Tibial nerve (tissue), 4 donors: ENCODE results near the gene INTS3. TPM values are rescaled to one million over a fixed set of nuclear protein-coding genes. Genes with fewer than 3 reads are reported as not detected.

Experiments
- DNase-seq, 2 donors: peaks; one replicate each; pipeline ENCODE4 v3.0.0-alpha.2; 2019; ENCODE audit warnings: low spot score in 2 of 2
- H3K27ac ChIP-seq, 4 donors: fragments of 200-600 bp; sonication (generic) in 3 of 4; one replicate each; pipeline ENCODE4 v1.5.1; 2017 to 2019; ENCODE audit warnings: mild to moderate bottlenecking in 1 of 4
- H3K27me3 ChIP-seq, 2 donors: fragments of 200-600 bp; sonication (generic) in 1 of 2; one replicate each; pipeline versions ENCODE4 v1.5.1 to v1.6.0; 2017 to 2019
- H3K36me3 ChIP-seq, 3 donors: fragments of 200-600 bp; sonication (generic); one replicate each; pipeline ENCODE4 v1.5.1; 2018 to 2019
- H3K4me1 ChIP-seq, 4 donors: fragments of 200-600 bp; sonication (generic) in 3 of 4; one replicate each; pipeline ENCODE4 v1.5.1; 2017 to 2019
- H3K4me3 ChIP-seq, 4 donors: fragments of 200-600 bp; sonication (generic) in 3 of 4; one replicate each; pipeline ENCODE4 v1.5.1; 2017 to 2019; ENCODE audit warnings: mild to moderate bottlenecking in 1 of 4, moderate library complexity in 1 of 4
- H3K9me3 ChIP-seq, 4 donors: fragments of 200-600 bp; sonication (generic) in 3 of 4; one replicate each; pipeline ENCODE4 v1.5.1; 2017 to 2019
- EP300 ChIP-seq, 2 donors: sonication (generic); formaldehyde crosslinking; IDR thresholded peaks; one replicate each; pipeline ENCODE4 v1.6.1; 2017; ENCODE audit warnings: antibody characterized with exemption in 2 of 2, mild to moderate bottlenecking in 1 of 2
- POLR2A ChIP-seq, 2 donors: fragments of 450-650 bp; IDR thresholded peaks; one replicate each; pipeline ENCODE4 v1.6.1; 2017; ENCODE audit warnings: antibody characterized with exemption in 2 of 2, mild to moderate bottlenecking in 2 of 2, moderate library complexity in 2 of 2
- WGBS, 2 donors: methylation state at CpG; one replicate each; pipeline ENCODE4 v1.1.5; 2018; 5-methylcytosine and 5-hydroxymethylcytosine counted together
- total RNA-seq, 4 donors: library from RNA; depleted of rRNA; stranded (reverse); fragments of >200 nt; gene quantifications; one replicate each; pipeline ENCODE4 v1.1.0, GENCODE V29; 2016
- TF ChIP-seq, protein P1 (sequence below), 5 experiments: fragments of 200-600 bp in 3 of 5; fragments of 450-650 bp in 2 of 5; sonication (generic) in 3 of 5; IDR thresholded peaks; one replicate each; pipeline ENCODE4 v1.5.1; 2016 to 2019; ENCODE audit warnings: antibody characterized with exemption in 5 of 5, mild to moderate bottlenecking in 3 of 5, moderate library complexity in 2 of 5

INTS3 gene
- total RNA-seq, 4 donors from 2014 or later, result 66.6 to 79.5 (median 71.3) TPM

DNA sequence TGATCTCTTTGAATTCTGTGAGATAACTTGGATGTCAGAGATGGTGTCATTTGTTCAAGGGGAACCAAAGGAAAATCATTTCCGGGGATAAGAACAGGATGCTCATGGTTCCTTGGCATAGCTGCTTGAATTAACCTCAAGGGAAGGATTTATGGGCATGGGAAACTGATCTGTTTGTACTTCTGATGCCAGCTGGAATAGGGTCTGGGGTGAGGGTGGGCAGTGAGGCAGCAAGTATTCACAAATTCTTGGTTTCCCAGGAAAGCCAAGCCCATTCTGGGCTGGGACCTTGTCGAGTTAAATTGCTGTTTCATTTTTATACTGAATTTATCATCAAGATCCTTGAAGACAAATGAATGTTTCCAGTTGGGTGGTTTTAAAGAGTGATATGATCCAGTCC lies 14.1 kb downstream of the INTS3 start:
- H3K4me1 ChIP-seq, result peaks cover 0 to 18% (median 0%) of the 10 kb centered on the region in 4 donors
- no peak for TF ChIP-seq EP300 (IDR thresholded peaks at IDR 0.05)
- no peak for TF ChIP-seq POLR2A (IDR thresholded peaks at IDR 0.05)
- TF ChIP-seq, protein P1, sequence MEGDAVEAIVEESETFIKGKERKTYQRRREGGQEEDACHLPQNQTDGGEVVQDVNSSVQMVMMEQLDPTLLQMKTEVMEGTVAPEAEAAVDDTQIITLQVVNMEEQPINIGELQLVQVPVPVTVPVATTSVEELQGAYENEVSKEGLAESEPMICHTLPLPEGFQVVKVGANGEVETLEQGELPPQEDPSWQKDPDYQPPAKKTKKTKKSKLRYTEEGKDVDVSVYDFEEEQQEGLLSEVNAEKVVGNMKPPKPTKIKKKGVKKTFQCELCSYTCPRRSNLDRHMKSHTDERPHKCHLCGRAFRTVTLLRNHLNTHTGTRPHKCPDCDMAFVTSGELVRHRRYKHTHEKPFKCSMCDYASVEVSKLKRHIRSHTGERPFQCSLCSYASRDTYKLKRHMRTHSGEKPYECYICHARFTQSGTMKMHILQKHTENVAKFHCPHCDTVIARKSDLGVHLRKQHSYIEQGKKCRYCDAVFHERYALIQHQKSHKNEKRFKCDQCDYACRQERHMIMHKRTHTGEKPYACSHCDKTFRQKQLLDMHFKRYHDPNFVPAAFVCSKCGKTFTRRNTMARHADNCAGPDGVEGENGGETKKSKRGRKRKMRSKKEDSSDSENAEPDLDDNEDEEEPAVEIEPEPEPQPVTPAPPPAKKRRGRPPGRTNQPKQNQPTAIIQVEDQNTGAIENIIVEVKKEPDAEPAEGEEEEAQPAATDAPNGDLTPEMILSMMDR (IDR thresholded peaks at IDR 0.05), result no peak
- no peaks in the 10 kb centered on the region for H3K9me3 ChIP-seq
- peaks cover 0 to 87% (median 6%) of the 10 kb centered on the region in 3 donors for H3K36me3 ChIP-seq
- no peak overlapping the region for H3K27ac ChIP-seq
- DNase-seq, result no peak
- 57 to 78% methylated on average over 2 of the region's 2 CpGs for WGBS, 2 donors
- H3K4me3 ChIP-seq, result no peak overlapping the region
- H3K27me3 ChIP-seq, result no peaks in the 10 kb centered on the region

DNA sequence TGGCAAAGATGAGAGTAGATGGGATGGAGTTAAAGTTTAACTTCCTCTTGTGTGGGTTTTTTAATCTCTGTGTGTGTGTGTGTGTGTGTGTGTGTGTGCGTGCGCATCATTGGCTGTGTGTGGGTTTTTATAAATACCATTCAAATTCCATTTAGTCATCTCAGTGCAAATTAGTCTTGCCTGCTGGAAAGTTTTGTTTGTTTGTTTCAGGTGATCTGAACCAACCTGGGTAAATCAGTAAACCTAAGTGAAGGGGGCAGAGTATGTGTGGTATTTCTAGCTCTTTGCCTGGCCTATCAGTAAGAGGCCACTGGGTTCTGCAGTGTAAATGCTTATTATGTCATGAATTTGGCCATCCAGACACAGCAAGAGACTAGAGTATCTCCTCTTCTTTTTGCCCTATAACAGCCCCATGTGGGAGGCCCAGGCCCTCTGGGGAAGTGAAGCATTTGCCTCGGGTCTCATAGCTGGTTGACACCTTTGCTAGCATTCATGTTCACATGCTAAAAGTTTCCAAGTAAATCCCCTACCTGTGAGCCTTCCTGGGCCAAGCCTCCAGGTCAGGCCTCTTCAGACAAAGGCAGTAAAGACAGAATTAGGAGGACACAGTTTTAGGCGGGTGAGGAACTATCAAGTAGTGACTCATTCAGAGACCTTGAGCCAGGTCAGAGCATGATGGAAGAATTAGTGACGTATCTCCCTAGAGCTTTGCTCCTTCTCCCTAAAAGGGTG lies 14.7 kb downstream of the INTS3 start:
- WGBS, 2 donors, result 50 to 54% methylated on average over 5 of the region's 5 CpGs
- Histone ChIP-seq H3K4me3 (no peak overlapping the region), H3K4me1 (peaks cover 0 to 18% (median 0%) of the 10 kb centered on the region in 4 donors), H3K36me3 (peaks cover 0 to 87% (median 6%) of the 10 kb centered on the region in 3 donors), H3K27me3 (no peaks in the 10 kb centered on the region), H3K27ac (peak overlapping the region in 3 of 4 donors; percentile 19 to 40 (median 31)), H3K9me3 (no peaks in the 10 kb centered on the region)
- TF ChIP-seq, protein P1 (IDR thresholded peaks at IDR 0.05), result no peak
- TF ChIP-seq EP300 (IDR thresholded peaks at IDR 0.05) (no peak), POLR2A (IDR thresholded peaks at IDR 0.05) (no peak)
- no peak for DNase-seq

DNA sequence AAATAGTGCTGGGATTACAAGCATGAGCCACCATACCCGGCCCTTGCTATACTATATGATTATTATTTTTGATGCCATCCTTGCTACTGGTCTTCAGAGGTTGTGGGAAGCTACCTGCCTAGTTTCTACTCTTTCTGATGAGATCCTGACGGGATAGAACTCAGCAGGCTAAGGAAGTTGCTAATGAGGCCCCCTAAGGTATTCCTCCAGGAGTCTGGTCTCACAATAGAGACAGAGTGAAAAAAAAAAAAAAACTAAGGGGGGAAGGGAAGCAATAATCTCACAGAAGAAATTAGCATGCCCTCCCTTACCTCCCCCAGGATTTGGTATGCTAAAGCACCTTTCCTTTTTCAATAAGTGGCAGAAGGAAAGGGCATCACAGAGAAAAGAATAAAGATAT lies 17.6 kb downstream of the INTS3 start:
- no peaks in the 10 kb centered on the region for H3K9me3 ChIP-seq
- no peak for DNase-seq
- H3K36me3 ChIP-seq, result peaks cover 0 to 92% (median 6%) of the 10 kb centered on the region in 3 donors
- H3K27me3 ChIP-seq, result no peaks in the 10 kb centered on the region
- TF ChIP-seq, protein P1 (IDR thresholded peaks at IDR 0.05), result no peak
- TF ChIP-seq POLR2A (IDR thresholded peaks at IDR 0.05), result no peak
- TF ChIP-seq EP300 (IDR thresholded peaks at IDR 0.05), result no peak
- peaks cover 0 to 35% (median 0%) of the 10 kb centered on the region in 4 donors for H3K4me1 ChIP-seq
- 76 to 79% methylated on average over 2 of the region's 2 CpGs for WGBS, 2 donors
- H3K27ac ChIP-seq, result no peak overlapping the region
- no peak overlapping the region for H3K4me3 ChIP-seq

DNA sequence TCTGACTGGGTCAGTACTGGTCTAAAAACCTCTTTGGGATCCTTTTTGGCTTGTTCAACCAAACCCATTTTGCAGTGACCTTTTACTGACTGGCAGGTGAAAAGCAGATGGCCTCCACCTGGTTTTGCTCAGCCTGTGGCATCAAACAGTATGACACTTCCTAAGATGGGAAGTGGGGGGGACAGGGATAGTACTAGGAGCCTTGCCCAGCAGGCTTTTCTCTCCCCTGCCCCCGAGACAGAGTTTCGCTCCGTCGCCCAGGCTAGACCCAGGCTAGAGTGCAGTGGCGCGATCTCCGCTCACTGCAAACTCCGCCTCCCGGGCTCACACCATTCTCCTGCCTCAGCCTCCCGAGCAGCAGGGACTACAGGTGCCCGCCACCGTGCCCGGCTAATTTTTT lies 18.3 kb downstream of the INTS3 start:
- Histone ChIP-seq H3K36me3 (peaks cover 0 to 92% (median 0%) of the 10 kb centered on the region in 3 donors), H3K4me3 (no peak overlapping the region), H3K27ac (no peak overlapping the region), H3K27me3 (no peaks in the 10 kb centered on the region), H3K4me1 (peaks cover 0 to 43% (median under 1%) of the 10 kb centered on the region in 4 donors), H3K9me3 (no peaks in the 10 kb centered on the region)
- 87 to 90% methylated on average over 13 of the region's 13 CpGs for WGBS, 2 donors
- no peak for DNase-seq
- TF ChIP-seq, protein P1 (IDR thresholded peaks at IDR 0.05), result no peak
- TF ChIP-seq EP300 (IDR thresholded peaks at IDR 0.05), result no peak
- TF ChIP-seq POLR2A (IDR thresholded peaks at IDR 0.05), result no peak

DNA sequence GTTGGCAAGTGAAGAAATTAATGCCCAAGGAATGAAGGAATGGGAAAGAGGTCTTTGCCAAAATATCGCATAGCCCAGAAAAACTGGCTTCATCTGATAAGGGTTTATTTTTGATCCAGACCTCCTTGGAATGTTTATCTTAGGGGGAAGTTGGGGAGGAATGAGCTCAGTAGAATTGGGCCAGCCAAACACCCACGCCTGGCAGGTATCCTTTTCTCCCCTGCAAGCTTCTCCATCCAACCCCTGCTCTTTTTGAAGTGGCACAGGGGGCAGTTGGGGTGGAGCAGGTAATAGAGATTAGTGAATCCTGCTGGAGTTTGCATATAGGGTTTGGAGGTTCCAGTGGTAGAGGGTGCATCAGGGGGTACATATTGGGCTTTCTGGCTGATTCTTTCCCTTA lies 21.1 kb downstream of the INTS3 start:
- no peak for DNase-seq
- H3K36me3 ChIP-seq, result peaks cover 0 to 93% (median 0%) of the 10 kb centered on the region in 3 donors
- no peaks in the 10 kb centered on the region for H3K9me3 ChIP-seq
- peaks cover 0 to 33% (median 3%) of the 10 kb centered on the region in 4 donors for H3K4me1 ChIP-seq
- WGBS, 2 donors, result 77 to 91% methylated on average over 2 of the region's 2 CpGs
- no peak overlapping the region for H3K4me3 ChIP-seq
- TF ChIP-seq EP300 (IDR thresholded peaks at IDR 0.05) (no peak), POLR2A (IDR thresholded peaks at IDR 0.05) (no peak)
- TF ChIP-seq, protein P1 (IDR thresholded peaks at IDR 0.05), result no peak
- no peaks in the 10 kb centered on the region for H3K27me3 ChIP-seq
- H3K27ac ChIP-seq, result peak overlapping the region in 2 of 4 donors; percentile 26 to 86
